Keratinocyte (primary cell): Measurements from ENCODE around the gene BEND5.

Experiments used
- EZH2 ChIP-seq: IDR thresholded peaks from one replicate; pipeline ENCODE4 v1.6.1; 2012; ENCODE audit warnings: inconsistent platforms, mild to moderate bottlenecking, low read length, moderate library complexity
- TF ChIP-seq, protein P1 (sequence below), 3 experiments: IDR thresholded peaks in 1 of 3; conservative IDR thresholded peaks in 1 of 3; optimal IDR thresholded peaks in 1 of 3; 2 replicates in 2 of 3; 3 replicates in 1 of 3; pipeline versions ENCODE3 to v1.5.1; 2011; ENCODE audit warnings: low read length in 3 of 3, mild to moderate bottlenecking in 3 of 3, moderate library complexity in 2 of 3, control low read depth in 1 of 3, inconsistent platforms in 1 of 3; ENCODE audit not compliant: insufficient read depth in 2 of 3; ENCODE audit errors: extremely low read depth in 1 of 3

DNA sequence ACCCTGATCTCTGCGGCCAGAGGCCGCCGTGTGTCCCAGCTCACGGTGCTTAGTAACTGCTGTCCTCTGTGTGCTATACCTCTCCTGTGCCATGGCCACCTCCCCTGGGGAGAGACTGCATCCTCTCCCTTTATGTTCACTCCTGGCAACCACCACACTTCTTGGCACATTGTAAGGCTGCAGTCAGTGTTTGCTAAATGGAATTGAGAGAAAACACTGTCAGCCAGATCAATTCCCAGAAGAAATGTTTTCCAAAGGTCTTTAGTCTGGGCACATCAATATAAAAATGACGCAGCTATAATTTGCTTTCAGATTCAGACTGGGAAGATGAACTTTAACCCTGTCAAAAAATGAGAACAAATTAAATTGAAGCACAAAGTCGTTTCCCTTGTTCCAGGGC lies 96.8 kb downstream of the BEND5 start:
- TF ChIP-seq, protein P1, sequence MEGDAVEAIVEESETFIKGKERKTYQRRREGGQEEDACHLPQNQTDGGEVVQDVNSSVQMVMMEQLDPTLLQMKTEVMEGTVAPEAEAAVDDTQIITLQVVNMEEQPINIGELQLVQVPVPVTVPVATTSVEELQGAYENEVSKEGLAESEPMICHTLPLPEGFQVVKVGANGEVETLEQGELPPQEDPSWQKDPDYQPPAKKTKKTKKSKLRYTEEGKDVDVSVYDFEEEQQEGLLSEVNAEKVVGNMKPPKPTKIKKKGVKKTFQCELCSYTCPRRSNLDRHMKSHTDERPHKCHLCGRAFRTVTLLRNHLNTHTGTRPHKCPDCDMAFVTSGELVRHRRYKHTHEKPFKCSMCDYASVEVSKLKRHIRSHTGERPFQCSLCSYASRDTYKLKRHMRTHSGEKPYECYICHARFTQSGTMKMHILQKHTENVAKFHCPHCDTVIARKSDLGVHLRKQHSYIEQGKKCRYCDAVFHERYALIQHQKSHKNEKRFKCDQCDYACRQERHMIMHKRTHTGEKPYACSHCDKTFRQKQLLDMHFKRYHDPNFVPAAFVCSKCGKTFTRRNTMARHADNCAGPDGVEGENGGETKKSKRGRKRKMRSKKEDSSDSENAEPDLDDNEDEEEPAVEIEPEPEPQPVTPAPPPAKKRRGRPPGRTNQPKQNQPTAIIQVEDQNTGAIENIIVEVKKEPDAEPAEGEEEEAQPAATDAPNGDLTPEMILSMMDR (optimal IDR thresholded peaks at IDR 0.05 in 1 of 3, IDR thresholded peaks at IDR 0.05 in 1 of 3, conservative IDR thresholded peaks at IDR 0.05 in 1 of 3; ENCODE audit: extremely low read depth in 1 of 3, insufficient read depth in 2 of 3, low read length in 3 of 3), result no peak
- TF ChIP-seq EZH2, result no peak
